CD4-positive, alpha-beta T cell treated with Interleukin-15 for 4 hours (primary cell): ENCODE data around the gene CCDC149.

Source experiments
- DNase-seq: peaks from one replicate; pipeline ENCODE4 v3.0.0-alpha.2; 2020; ENCODE audit warnings: low spot score

The CCDC149 gene

GRCh38 chr4:24840826-24841543 is 71.9 kb downstream of the CCDC149 start:
- DNase-seq: no peak

GRCh38 chr4:24840362-24840761 is 72.5 kb downstream of the CCDC149 start:
- no peak for DNase-seq

- no peak for DNase-seq
Measured at GRCh38 chr4:24837781-24838180, 75.1 kb downstream of the CCDC149 start.

- no peak for DNase-seq
Measured at GRCh38 chr4:24837336-24837735, 75.5 kb downstream of the CCDC149 start.

- no peak for DNase-seq
Measured at GRCh38 chr4:24836661-24837242, 76.1 kb downstream of the CCDC149 start.

- no peak for DNase-seq
Measured at GRCh38 chr4:24835696-24836095, 77.1 kb downstream of the CCDC149 start.

- no peak for DNase-seq
Measured at GRCh38 chr4:24831637-24832036, 81.2 kb downstream of the CCDC149 start.

GRCh38 chr4:24824720-24825119 is 88.1 kb downstream of the CCDC149 start:
- DNase-seq: no peak

GRCh38 chr4:24820541-24820940 is 92.3 kb downstream of the CCDC149 start:
- no peak for DNase-seq

- no peak for DNase-seq
Measured at GRCh38 chr4:24816797-24817196, 96.0 kb downstream of the CCDC149 start.

GRCh38 chr4:24813732-24814131 is 99.1 kb downstream of the CCDC149 start:
- DNase-seq: no peak

GRCh38 chr4:24810871-24811631 is 101.8 kb downstream of the CCDC149 start:
- no peak for DNase-seq

- DNase-seq: no peak
Measured at GRCh38 chr4:24809815-24810405, 102.9 kb downstream of the CCDC149 start.

- no peak for DNase-seq
Measured at GRCh38 chr4:24809376-24809775, 103.5 kb downstream of the CCDC149 start.

- no peak for DNase-seq
Measured at GRCh38 chr4:24808955-24809354, 103.9 kb downstream of the CCDC149 start.

GRCh38 chr4:24808261-24808660 is 104.6 kb downstream of the CCDC149 start:
- no peak for DNase-seq

GRCh38 chr4:24807611-24808010 is 105.2 kb downstream of the CCDC149 start:
- DNase-seq: no peak

GRCh38 chr4:24806206-24806990 is 106.4 kb downstream of the CCDC149 start:
- DNase-seq: no peak

GRCh38 chr4:24805566-24805965 is 107.3 kb downstream of the CCDC149 start:
- DNase-seq: no peak

GRCh38 chr4:24805067-24805466 is 107.8 kb downstream of the CCDC149 start:
- no peak for DNase-seq

GRCh38 chr4:24802648-24803047 is 110.2 kb downstream of the CCDC149 start:
- no peak for DNase-seq
